GM12864 (cell line): Measurements from ENCODE around the gene DGKD.

Experiments used
- DNase-seq: peaks from one replicate; pipeline ENCODE4 v3.0.0-alpha.2; 2011; ENCODE audit warnings: low read depth
- H3K4me3 ChIP-seq: 2 replicates; pipeline ENCODE4 v1.5.1; 2011; ENCODE audit warnings: mild to moderate bottlenecking, low read depth, low read length, control low read depth
- TF ChIP-seq, protein P1 (sequence below): IDR thresholded peaks from 2 replicates; pipeline ENCODE4 v1.5.1; 2011; ENCODE audit warnings: low read depth, mild to moderate bottlenecking, moderate library complexity, low read length, control low read depth, inconsistent platforms; ENCODE audit errors: missing control alignments

Gene DGKD

DNA sequence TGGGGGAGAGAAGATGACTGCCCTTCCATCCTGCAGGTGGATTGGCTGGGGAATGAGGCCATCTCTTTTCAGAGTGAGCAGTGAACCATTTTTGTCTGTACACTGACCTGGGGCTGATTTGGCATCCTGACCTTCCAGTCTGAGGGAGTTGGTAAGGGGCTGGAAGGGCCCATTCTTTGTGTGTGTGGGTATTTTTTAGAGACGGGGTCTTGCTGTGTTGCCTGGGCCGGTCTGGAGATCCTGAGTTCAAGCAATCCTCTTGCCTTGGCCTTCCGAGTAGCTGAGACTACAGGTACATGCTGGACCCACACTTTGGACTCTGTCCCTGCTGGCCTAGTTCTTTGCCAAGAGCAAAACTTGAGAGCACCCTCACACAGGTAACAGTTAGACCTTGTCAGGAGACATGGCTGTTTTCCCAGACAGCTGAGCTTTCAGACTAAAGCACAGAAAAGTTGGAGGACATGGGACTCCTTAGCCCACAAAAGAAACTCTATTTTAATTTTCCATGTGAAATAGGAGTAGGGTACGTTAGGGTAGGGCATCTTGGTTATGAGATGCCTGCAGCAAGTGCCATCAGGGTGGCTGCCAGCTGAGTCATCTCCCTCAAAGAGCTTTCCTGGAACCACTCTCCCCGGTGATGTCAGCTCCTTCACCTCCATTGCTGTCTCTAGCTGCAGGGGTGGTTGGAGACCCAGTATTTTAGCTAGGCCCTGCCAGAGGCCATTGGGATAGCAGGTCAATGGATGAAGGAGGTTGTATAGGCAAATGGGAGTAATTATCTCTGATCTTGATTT lies 60.7 kb downstream of the DGKD start:
- no peak overlapping the region for H3K4me3 ChIP-seq
- DNase-seq = no peak
- TF ChIP-seq, protein P1, sequence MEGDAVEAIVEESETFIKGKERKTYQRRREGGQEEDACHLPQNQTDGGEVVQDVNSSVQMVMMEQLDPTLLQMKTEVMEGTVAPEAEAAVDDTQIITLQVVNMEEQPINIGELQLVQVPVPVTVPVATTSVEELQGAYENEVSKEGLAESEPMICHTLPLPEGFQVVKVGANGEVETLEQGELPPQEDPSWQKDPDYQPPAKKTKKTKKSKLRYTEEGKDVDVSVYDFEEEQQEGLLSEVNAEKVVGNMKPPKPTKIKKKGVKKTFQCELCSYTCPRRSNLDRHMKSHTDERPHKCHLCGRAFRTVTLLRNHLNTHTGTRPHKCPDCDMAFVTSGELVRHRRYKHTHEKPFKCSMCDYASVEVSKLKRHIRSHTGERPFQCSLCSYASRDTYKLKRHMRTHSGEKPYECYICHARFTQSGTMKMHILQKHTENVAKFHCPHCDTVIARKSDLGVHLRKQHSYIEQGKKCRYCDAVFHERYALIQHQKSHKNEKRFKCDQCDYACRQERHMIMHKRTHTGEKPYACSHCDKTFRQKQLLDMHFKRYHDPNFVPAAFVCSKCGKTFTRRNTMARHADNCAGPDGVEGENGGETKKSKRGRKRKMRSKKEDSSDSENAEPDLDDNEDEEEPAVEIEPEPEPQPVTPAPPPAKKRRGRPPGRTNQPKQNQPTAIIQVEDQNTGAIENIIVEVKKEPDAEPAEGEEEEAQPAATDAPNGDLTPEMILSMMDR = no peak

GRCh38 chr2:233416199-233416598 lies 61.9 kb downstream of the DGKD start:
- TF ChIP-seq, protein P1 = no peak
- no peak for DNase-seq
- no peak overlapping the region for H3K4me3 ChIP-seq

GRCh38 chr2:233416706-233417105 lies 62.4 kb downstream of the DGKD start:
- TF ChIP-seq, protein P1 = no peak
- H3K4me3 ChIP-seq = no peak overlapping the region
- no peak for DNase-seq

DNA sequence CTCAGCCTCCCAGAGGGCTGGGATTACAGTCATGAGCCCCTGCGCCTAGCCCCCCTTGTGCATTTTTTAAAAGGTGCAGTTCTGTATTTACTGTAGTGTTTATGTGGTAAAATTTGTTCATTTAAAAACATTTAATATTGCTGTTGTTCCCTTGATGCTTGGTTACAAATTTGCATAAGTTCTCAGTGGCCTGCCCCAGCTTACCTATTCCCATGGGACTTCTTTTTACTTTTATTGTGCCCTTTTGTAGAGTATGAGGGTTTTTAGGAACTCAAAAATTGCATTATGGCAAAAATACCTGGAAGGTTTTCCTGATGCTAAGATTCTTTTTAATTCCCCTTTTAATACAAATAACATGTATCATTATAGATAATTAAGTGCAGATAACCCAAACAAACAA lies 63.0 kb downstream of the DGKD start:
- TF ChIP-seq, protein P1 = no peak
- no peak for DNase-seq
- no peak overlapping the region for H3K4me3 ChIP-seq

GRCh38 chr2:233418052-233418760 lies 63.9 kb downstream of the DGKD start:
- no peak for DNase-seq
- H3K4me3 ChIP-seq = peak overlapping the region; percentile 37
- TF ChIP-seq, protein P1 = no peak

- TF ChIP-seq, protein P1 = no peak
- H3K4me3 ChIP-seq = peak overlapping the region; percentile 37
- peak; percentile 60 for DNase-seq
These were observed 64.7 kb downstream of the DGKD start for GRCh38 chr2:233418761-233419546.
